ENCODE measurements around the gene AKAIN1.

AKAIN1 gene

GRCh38 chr18:5107988-5108387 lies 89.1 kb downstream of the AKAIN1 start:
- no peak for ATAC-seq
- TF ChIP-seq ESRRG (CRISPR knock-in tag; IDR thresholded peaks at IDR 0.05) (no peak), ISL1 (CRISPR knock-in tag; IDR thresholded peaks at IDR 0.05) (no peak), CSRNP3 (CRISPR knock-in tag; IDR thresholded peaks at IDR 0.05) (no peak), TOX (CRISPR knock-in tag; IDR thresholded peaks at IDR 0.05; ENCODE audit: borderline replicate concordance) (no peak), CREB5 (CRISPR knock-in tag; IDR thresholded peaks at IDR 0.05; ENCODE audit: low read depth) (no peak), ZNF565 (CRISPR knock-in tag; conservative IDR thresholded peaks at IDR 0.05; ENCODE audit: low read depth) (no peak), PPARA (CRISPR knock-in tag; IDR thresholded peaks at IDR 0.05; ENCODE audit: borderline replicate concordance) (no peak), POU6F1 (CRISPR knock-in tag; IDR thresholded peaks at IDR 0.05; ENCODE audit: borderline replicate concordance, low read depth) (no peak), ZNF8 (CRISPR knock-in tag; IDR thresholded peaks at IDR 0.05) (no peak), ZFP30 (CRISPR knock-in tag; IDR thresholded peaks at IDR 0.05) (no peak), ARNTL (CRISPR knock-in tag; IDR thresholded peaks at IDR 0.05; ENCODE audit: borderline replicate concordance, low read depth) (no peak), TCF4 (CRISPR knock-in tag; IDR thresholded peaks at IDR 0.05; ENCODE audit: borderline replicate concordance) (no peak), OSR1 (CRISPR knock-in tag; IDR thresholded peaks at IDR 0.05) (no peak), TSHZ2 (CRISPR knock-in tag; IDR thresholded peaks at IDR 0.05) (no peak), ZNF70 (CRISPR knock-in tag; IDR thresholded peaks at IDR 0.05) (no peak), PATZ1 (CRISPR knock-in tag; IDR thresholded peaks at IDR 0.05; ENCODE audit: borderline replicate concordance) (no peak)

- no peak for TF ChIP-seq SNAI2 (CRISPR knock-in tag; IDR thresholded peaks at IDR 0.05)
- no peak for ATAC-seq
These were observed 90.3 kb downstream of the AKAIN1 start for GRCh38 chr18:5106730-5107129.

- no peak for TF ChIP-seq TCF4 (CRISPR knock-in tag; IDR thresholded peaks at IDR 0.05; ENCODE audit: borderline replicate concordance)
- TF ChIP-seq GLIS3 (CRISPR knock-in tag; IDR thresholded peaks at IDR 0.05): no peak
- no peak for TF ChIP-seq SNAI2 (CRISPR knock-in tag; IDR thresholded peaks at IDR 0.05)
- no peak for TF ChIP-seq TOX (CRISPR knock-in tag; IDR thresholded peaks at IDR 0.05; ENCODE audit: borderline replicate concordance)
- no peak for TF ChIP-seq ZFP3 (CRISPR knock-in tag; IDR thresholded peaks at IDR 0.05)
- TF ChIP-seq ZFP30 (CRISPR knock-in tag; IDR thresholded peaks at IDR 0.05): no peak
- TF ChIP-seq ARNTL (CRISPR knock-in tag; IDR thresholded peaks at IDR 0.05; ENCODE audit: borderline replicate concordance, low read depth): no peak
- TF ChIP-seq ZNF8 (CRISPR knock-in tag; IDR thresholded peaks at IDR 0.05): no peak
- ATAC-seq: no peak
These were observed 92.8 kb downstream of the AKAIN1 start for GRCh38 chr18:5104246-5104645.

GRCh38 chr18:5103693-5104092 lies 93.4 kb downstream of the AKAIN1 start:
- no peak for ATAC-seq
- no peak for TF ChIP-seq RARB (CRISPR knock-in tag; IDR thresholded peaks at IDR 0.05)
- TF ChIP-seq ZC3H10 (CRISPR knock-in tag; IDR thresholded peaks at IDR 0.05): no peak
- no peak for TF ChIP-seq PATZ1 (CRISPR knock-in tag; IDR thresholded peaks at IDR 0.05; ENCODE audit: borderline replicate concordance)
- no peak for TF ChIP-seq ZFP30 (CRISPR knock-in tag; IDR thresholded peaks at IDR 0.05)
- TF ChIP-seq CSRNP3 (CRISPR knock-in tag; IDR thresholded peaks at IDR 0.05): no peak
- TF ChIP-seq POU6F1 (CRISPR knock-in tag; IDR thresholded peaks at IDR 0.05; ENCODE audit: borderline replicate concordance, low read depth): no peak

Measured in SK-N-SH treated with all-trans-retinoic acid at 6 μM for 48 hours (cell line).